Measurements from ENCODE around the gene PCBP3. TPM values are rescaled to one million over a fixed set of nuclear protein-coding genes. Genes with fewer than 3 reads are reported as not detected.
"Not testable (repeated sequence)": the region's sequence is repeated elsewhere in the genome, so short reads cannot be mapped to it uniquely, and the experiment has no call there.

PCBP3 gene
- total RNA-seq, 1 donor from 2014 or later, result 11.8 TPM

DNA sequence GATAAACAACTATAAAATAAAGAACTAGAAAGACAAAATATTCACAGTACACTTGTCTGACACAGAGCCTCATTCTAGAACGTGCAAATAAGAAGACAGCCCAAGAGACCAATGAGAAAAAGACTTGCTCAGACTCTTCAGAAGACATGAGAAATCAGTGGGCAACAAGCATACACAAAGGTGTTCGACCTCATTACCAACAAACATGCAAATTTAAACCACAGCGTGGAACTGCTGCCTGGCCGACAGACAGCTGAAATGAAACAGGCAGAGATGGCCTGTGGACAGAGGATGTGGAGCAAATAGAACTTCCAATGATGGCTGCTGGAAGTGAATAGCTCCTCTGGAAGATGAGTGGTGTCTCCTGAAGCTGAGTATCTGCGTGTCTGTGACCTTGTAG, 315.7 kb downstream of the PCBP3 start:
- Mint-ChIP-seq H3K36me3 (ENCODE audit: low read depth) (no peaks in the 10 kb centered on the region), H3K27me3 (ENCODE audit: low read depth) (no peaks in the 10 kb centered on the region), H3K4me3 (ENCODE audit: unreplicated experiment) (no peak overlapping the region), H3K27ac (ENCODE audit: unreplicated experiment) (no peak overlapping the region), H3K4me1 (ENCODE audit: low read depth) (peaks cover 34% of the 10 kb centered on the region), H3K9me3 (ENCODE audit: low read depth) (peaks cover 3% of the 10 kb centered on the region)
- TF ChIP-seq, protein P1, sequence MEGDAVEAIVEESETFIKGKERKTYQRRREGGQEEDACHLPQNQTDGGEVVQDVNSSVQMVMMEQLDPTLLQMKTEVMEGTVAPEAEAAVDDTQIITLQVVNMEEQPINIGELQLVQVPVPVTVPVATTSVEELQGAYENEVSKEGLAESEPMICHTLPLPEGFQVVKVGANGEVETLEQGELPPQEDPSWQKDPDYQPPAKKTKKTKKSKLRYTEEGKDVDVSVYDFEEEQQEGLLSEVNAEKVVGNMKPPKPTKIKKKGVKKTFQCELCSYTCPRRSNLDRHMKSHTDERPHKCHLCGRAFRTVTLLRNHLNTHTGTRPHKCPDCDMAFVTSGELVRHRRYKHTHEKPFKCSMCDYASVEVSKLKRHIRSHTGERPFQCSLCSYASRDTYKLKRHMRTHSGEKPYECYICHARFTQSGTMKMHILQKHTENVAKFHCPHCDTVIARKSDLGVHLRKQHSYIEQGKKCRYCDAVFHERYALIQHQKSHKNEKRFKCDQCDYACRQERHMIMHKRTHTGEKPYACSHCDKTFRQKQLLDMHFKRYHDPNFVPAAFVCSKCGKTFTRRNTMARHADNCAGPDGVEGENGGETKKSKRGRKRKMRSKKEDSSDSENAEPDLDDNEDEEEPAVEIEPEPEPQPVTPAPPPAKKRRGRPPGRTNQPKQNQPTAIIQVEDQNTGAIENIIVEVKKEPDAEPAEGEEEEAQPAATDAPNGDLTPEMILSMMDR (IDR thresholded peaks at IDR 0.05), result no peak
- DNase-seq (ENCODE audit: low spot score), result no peak

DNA sequence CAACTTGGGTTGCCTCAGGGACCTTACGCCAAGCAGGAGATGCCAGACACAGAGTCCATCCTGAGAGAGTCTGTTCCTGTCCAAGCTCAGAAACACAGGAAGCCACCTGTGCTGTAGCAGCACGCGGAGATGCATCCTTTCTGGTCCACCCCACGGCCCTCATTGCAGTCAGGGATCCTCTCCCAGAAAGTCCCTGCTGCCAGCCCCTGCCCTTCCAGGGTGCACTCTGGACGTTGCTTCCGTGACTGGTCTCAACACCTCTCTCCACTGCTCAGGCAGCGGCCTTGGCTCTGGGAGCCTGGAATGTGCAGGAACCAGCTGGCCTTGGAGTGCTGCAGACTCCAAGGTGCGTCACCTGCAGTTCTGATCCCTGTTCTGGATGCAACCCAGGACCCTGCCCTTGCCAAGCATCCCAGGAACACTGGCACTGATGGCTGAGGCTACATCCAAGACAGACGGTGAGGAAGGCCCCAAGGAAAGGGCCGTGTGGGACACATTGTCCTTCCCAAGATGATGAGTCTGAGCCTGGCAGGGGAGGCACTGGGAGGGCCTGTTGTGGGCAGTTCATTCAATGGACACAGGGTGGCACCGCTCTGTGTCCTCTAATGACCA, 316.4 kb downstream of the PCBP3 start:
- Mint-ChIP-seq H3K9me3 (ENCODE audit: low read depth) (peaks cover 4% of the 10 kb centered on the region), H3K27ac (ENCODE audit: unreplicated experiment) (no peak overlapping the region), H3K27me3 (ENCODE audit: low read depth) (no peaks in the 10 kb centered on the region), H3K36me3 (ENCODE audit: low read depth) (no peaks in the 10 kb centered on the region), H3K4me3 (ENCODE audit: unreplicated experiment) (no peak overlapping the region), H3K4me1 (ENCODE audit: low read depth) (peaks cover 28% of the 10 kb centered on the region)
- TF ChIP-seq, protein P1 (IDR thresholded peaks at IDR 0.05), result no peak
- no peak for DNase-seq (ENCODE audit: low spot score)

DNA sequence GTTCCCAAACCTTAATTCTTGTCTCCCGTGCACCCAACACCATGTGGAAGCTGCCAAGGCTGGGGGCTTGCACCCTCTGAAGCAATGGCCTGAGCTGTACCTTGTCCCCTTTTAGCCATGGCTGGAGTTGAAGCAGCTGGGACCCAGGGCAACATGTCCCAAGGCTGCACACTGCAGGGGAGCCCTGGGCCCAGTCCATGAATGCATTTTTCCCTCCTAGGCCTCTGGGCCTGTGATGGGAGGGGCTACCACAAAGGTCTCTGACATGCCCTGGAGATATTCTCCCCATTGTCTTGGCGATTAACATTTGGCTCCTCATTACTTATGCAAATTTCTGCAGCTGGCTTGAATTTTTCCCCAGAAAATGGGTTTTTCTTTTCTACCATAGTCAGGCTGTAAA, 317.9 kb downstream of the PCBP3 start:
- H3K4me1 Mint-ChIP-seq (ENCODE audit: low read depth), result peaks cover 28% of the 10 kb centered on the region
- not testable (repeated sequence) for H3K27me3 Mint-ChIP-seq (ENCODE audit: low read depth)

DNA sequence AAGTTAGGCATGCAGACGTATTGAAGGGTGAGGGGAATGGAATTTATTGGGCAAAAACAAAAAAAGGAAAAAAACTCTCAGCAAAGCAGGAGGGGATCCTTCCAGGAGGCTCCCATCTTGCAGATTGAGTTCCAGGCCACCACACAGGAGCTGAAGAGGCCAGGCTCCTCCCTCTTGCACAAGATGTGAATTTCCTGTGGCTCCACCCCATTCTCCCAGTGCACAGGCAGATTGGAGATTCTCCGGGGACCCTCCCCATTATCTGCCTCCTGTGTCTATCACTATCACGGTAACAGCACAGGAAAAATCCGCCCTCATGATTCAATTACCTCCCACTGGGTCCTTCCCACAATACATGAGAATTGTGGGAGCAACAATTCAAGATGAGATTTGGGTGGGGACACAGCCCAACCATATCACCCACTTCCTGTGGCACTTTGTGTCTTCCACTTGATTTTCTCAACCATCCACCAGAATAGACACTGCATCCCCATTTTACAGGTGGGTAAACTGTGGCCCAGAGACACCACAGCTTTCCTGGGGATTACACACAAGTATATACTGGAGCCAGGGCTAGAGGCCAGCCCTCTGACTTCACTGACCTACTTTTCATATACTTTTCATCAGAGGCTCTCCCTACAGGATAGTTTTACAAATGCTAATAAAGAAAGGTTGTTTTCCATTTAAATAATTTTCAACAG, 319.2 kb downstream of the PCBP3 start:
- TF ChIP-seq, protein P1 (IDR thresholded peaks at IDR 0.05), result no peak
- H3K36me3 Mint-ChIP-seq (ENCODE audit: low read depth), result no peaks in the 10 kb centered on the region
- H3K27ac Mint-ChIP-seq (ENCODE audit: unreplicated experiment), result peak overlapping the region; percentile 55
- peaks cover 4% of the 10 kb centered on the region for H3K9me3 Mint-ChIP-seq (ENCODE audit: low read depth)
- DNase-seq (ENCODE audit: low spot score), result no peak
- no peak overlapping the region for H3K4me3 Mint-ChIP-seq (ENCODE audit: unreplicated experiment)
- no peaks in the 10 kb centered on the region for H3K27me3 Mint-ChIP-seq (ENCODE audit: low read depth)
- H3K4me1 Mint-ChIP-seq (ENCODE audit: low read depth), result peaks cover 22% of the 10 kb centered on the region

More for the DNA sequence above, 317.9 kb downstream of the PCBP3 start:
- H3K9me3 Mint-ChIP-seq (ENCODE audit: low read depth); H3K36me3 Mint-ChIP-seq (ENCODE audit: low read depth); DNase-seq (ENCODE audit: low spot score); H3K4me3 Mint-ChIP-seq (ENCODE audit: unreplicated experiment); H3K27ac Mint-ChIP-seq (ENCODE audit: unreplicated experiment): not testable (repeated sequence)

DNA sequence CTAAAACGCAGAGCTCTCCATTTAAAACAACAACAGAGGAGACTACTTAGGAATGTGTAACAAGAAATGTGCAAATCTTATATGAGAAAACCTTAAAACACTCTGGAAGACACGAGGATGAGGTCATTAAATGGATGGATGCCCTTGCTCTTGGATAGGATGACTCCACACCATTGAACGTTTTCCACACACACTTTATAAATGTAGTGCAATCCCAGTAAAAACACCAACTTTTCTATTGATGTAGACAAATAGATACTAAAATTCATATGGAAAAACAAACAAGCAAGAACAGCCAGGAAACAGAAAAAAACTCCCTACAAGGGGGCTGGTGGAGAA, 319.7 kb downstream of the PCBP3 start:
- no peaks in the 10 kb centered on the region for H3K27me3 Mint-ChIP-seq (ENCODE audit: low read depth)
- peaks cover 17% of the 10 kb centered on the region for H3K4me1 Mint-ChIP-seq (ENCODE audit: low read depth)
- peaks cover 4% of the 10 kb centered on the region for H3K9me3 Mint-ChIP-seq (ENCODE audit: low read depth)
- TF ChIP-seq, protein P1 (IDR thresholded peaks at IDR 0.05), result no peak
- H3K36me3 Mint-ChIP-seq (ENCODE audit: low read depth), result no peaks in the 10 kb centered on the region
- peak overlapping the region; percentile 55 for H3K27ac Mint-ChIP-seq (ENCODE audit: unreplicated experiment)
- no peak for DNase-seq (ENCODE audit: low spot score)
- H3K4me3 Mint-ChIP-seq (ENCODE audit: unreplicated experiment), result no peak overlapping the region

DNA sequence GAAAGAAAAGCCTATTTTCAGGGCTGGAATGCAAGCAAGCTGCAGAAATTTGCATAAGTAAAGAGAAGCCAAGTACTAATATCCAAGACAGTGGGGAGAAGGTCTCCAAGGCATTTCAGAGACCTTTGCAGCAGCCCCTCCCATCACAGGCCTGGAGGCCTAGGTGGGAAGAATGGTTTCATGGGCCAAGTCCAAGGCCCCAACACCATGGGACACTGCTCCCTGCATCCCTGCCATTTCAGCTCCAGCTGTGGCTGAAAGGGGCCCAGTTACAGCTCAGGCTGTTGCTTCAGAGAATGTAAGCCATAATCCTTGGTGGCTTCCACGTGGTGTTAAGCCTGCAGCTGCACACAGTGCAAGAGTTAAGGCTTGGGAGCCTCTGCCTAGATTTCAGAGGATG, 321.1 kb downstream of the PCBP3 start:
- DNase-seq (ENCODE audit: low spot score), result no peak
- Mint-ChIP-seq H3K4me1 (ENCODE audit: low read depth) (peaks cover 7% of the 10 kb centered on the region), H3K27me3 (ENCODE audit: low read depth) (no peaks in the 10 kb centered on the region), H3K4me3 (ENCODE audit: unreplicated experiment) (no peak overlapping the region), H3K27ac (ENCODE audit: unreplicated experiment) (no peak overlapping the region), H3K36me3 (ENCODE audit: low read depth) (no peaks in the 10 kb centered on the region), H3K9me3 (ENCODE audit: low read depth) (peaks cover 4% of the 10 kb centered on the region)
- TF ChIP-seq, protein P1 (IDR thresholded peaks at IDR 0.05), result no peak

Measured in chondrocyte (in vitro differentiated cells).